HG03025 (cell line): ENCODE results near the gene BEST4.
"Not testable (repeated sequence)": the region's sequence is repeated elsewhere in the genome, so short reads cannot be mapped to it uniquely, and the experiment has no call there.

Source experiments
- ATAC-seq: cut with Tn5 transposase; IDR thresholded peaks from one replicate; pipeline ENCODE4 v1.9.1; 2021; ENCODE audit warnings: mild to moderate bottlenecking, moderate library complexity; ENCODE audit not compliant: unreplicated experiment, low FRiP score

The BEST4 gene

GRCh38 chr1:44783697-44784093 is 4.3 kb downstream of the BEST4 start:
- ATAC-seq, result no peak

GRCh38 chr1:44780583-44781121 is 7.3 kb downstream of the BEST4 start:
- ATAC-seq, result no peak

GRCh38 chr1:44778705-44779576 is 9.0 kb downstream of the BEST4 start:
- ATAC-seq, result no peak

GRCh38 chr1:44777969-44778635 is 9.9 kb downstream of the BEST4 start:
- no peak for ATAC-seq

- no peak for ATAC-seq
Measured at GRCh38 chr1:44777547-44777946, 10.4 kb downstream of the BEST4 start.

GRCh38 chr1:44776730-44777068 is 11.3 kb downstream of the BEST4 start:
- ATAC-seq, result no peak

- no peak for ATAC-seq
Measured at GRCh38 chr1:44775930-44776729, 11.8 kb downstream of the BEST4 start.

GRCh38 chr1:44775078-44775929 is 12.7 kb downstream of the BEST4 start, which contains the start of gene RPS8:
Gene RPS8 (plus strand): TSS chr1:44775540. CDS start chr1:44775597, 57 bp downstream.
- ATAC-seq, result peak; percentile 72

- ATAC-seq, result not testable (repeated sequence)
Measured at GRCh38 chr1:44766421-44766820, 21.5 kb downstream of the BEST4 start.

- no peak for ATAC-seq
Measured at GRCh38 chr1:44760876-44761275, 27.1 kb downstream of the BEST4 start.

- no peak for ATAC-seq
Measured at GRCh38 chr1:44759077-44759476, 28.9 kb downstream of the BEST4 start.

GRCh38 chr1:44757420-44757819 is 30.6 kb downstream of the BEST4 start:
- no peak for ATAC-seq

GRCh38 chr1:44747878-44748277 is 40.1 kb downstream of the BEST4 start:
- no peak for ATAC-seq

GRCh38 chr1:44743211-44743610 is 44.8 kb downstream of the BEST4 start:
- no peak for ATAC-seq

GRCh38 chr1:44740179-44740617 is 47.8 kb downstream of the BEST4 start:
- ATAC-seq, result no peak

GRCh38 chr1:44739307-44740178 is 48.4 kb downstream of the BEST4 start, which contains the start of gene KIF2C:
Gene KIF2C (plus strand): TSS chr1:44739837. CDS start chr1:44739933, 96 bp downstream.
- ATAC-seq, result peak; percentile 91

- ATAC-seq, result not testable (repeated sequence)
Measured at GRCh38 chr1:44738953-44739306, 49.0 kb downstream of the BEST4 start.

GRCh38 chr1:44735992-44736391 is 52.0 kb downstream of the BEST4 start:
- no peak for ATAC-seq

GRCh38 chr1:44733784-44734183 is 54.2 kb downstream of the BEST4 start:
- no peak for ATAC-seq
